GM18499 (cell line): ENCODE results near the gene TTC39B.

Experiments used
- ATAC-seq: cut with Tn5 transposase; IDR thresholded peaks from one replicate; pipeline ENCODE4 v1.9.1; 2021; ENCODE audit warnings: moderate number of reproducible peaks; ENCODE audit not compliant: insufficient read depth, unreplicated experiment

TTC39B gene

DNA sequence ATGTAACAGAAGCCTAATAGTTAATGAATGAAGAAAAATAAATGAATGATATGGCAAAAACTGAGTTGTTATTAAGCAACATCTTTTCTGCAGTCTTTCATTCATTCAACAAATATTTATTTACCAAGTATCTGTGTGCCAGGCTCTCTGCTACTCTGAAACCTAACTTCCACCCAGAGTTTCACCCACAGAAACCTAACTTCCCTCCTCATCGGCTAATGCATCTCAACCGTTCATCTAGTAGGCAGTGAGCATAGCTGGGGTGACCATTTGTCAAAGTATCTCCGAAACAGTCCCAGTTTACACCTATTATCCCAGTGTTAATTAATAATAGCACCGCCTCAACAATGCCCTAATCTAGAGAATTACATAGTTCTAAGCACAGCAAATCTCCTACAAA lies 1.5 kb downstream of the TTC39B start:
- no peak for ATAC-seq

GRCh38 chr9:15304632-15305031 lies 2.4 kb downstream of the TTC39B start:
- ATAC-seq, result peak; percentile 26

- ATAC-seq, result no peak
Observed at GRCh38 chr9:15300218-15300617, 6.8 kb downstream of the TTC39B start.

DNA sequence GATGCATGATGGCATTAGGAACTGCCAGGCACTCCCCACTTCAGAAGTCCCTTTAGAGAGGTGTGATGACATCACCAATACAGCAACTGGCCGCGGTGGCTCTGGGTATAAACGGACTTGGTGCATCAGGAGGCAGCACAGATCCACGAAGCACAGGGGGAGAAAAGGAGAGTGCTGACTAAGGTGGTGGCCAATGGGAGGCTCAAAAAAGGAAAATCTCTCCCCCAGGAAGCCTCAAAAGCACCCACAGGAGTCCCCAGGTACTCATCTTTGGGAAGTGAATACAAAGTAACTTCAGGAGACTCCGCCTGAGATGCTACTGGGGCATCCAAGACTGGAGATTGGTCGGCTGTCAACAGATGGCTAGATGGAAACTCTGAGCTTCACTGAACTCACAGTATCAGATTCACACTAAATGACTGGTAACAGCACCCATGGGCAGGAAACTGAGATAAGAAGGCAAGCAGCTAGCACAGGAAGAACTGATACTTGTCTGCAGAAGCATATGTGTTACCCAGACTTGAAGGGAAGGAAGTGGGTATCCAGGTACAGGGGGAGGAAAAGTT lies 7.6 kb downstream of the TTC39B start:
- ATAC-seq, result peak; percentile 92

DNA sequence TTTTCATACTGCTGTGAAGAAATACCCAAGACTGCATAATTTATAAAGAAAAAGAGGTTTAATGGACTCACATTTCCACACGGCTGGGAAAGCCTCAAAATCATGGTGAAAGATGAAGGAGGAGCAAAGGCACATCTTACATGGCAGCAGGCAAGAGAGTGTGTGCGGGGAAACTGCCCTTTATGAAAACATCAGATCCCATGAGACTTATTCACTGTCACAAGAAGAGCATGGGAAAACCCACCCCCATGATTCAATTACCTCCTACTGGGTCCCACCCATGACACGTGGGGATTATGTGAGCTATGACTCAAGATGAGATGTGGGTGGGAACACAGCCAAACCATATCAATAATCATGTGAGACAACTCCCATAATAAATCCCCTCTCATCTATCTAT lies 8.7 kb downstream of the TTC39B start:
- no peak for ATAC-seq

DNA sequence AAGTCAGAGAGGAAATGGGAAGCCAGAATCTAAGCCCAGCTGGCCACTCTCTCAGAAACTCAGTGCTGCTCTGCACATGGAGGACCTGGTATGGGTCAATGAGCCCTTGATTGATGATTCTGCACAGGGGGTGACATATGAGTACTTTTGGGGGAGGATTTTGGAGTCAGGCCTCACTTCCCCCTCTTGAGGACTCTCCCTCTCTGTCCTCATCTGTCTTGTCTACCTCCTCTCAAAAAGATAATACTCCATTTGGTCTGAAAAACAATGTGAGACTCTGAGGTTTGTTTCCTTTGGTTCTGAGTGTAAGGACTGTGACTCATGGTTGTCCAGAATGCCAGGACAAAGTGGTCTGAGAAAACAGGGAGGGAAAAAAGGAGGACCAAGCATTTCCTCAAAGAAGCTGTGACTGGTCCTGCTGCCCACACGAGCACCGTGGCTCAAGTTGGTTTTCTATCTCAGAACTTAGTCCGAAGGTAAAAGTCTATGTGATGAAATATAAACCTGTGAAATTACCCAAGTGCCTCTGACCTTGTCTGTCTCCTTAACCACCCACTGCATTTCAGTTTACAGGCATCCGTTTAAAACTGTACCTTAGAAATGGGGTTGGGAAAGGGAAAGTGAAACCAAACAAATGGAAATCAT lies 11.1 kb downstream of the TTC39B start:
- ATAC-seq, result no peak

GRCh38 chr9:15294604-15295003 lies 12.4 kb downstream of the TTC39B start:
- ATAC-seq, result no peak

DNA sequence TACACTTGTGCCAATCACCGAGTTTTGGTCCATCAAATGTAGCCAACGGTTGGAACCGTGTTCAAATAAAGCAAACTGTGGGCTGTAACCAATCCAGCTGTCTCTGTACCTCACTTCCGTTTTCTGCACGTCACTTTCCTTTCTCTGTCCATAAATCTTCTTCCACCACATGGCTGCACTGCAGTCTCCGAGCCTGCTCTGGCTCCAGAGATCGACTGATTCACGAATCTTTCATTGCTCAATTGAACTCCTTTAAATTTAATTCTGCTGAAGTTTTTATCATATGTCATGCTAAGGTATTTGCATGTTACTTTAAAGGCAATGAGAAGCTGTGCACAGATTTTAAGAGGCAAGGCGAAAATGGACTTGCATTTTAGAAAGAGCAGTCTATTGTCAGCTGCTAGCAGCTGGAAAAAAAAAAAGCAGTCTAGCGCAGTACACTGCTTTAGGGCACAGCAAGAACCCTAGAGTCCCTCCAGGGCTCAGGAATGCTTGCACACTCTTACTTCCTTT lies 13.2 kb downstream of the TTC39B start:
- no peak for ATAC-seq

DNA sequence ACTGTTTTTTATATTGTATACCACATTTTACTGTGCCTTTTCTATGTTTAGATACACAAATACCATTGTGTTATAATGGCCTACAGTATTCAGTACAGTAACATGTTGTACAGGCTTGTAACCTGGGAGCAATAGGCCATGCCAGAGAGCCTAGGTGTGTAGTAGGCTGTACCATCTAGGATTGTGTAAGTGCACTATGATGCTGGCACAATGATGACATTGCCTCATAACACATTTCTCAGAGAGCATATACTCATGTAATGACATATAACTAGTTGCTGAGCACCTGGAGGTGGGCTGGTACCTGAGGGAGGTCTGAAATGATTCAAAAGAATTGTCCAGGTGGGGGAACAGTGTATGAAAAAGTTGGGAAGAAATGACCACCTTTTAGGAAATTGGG lies 13.9 kb downstream of the TTC39B start:
- no peak for ATAC-seq

DNA sequence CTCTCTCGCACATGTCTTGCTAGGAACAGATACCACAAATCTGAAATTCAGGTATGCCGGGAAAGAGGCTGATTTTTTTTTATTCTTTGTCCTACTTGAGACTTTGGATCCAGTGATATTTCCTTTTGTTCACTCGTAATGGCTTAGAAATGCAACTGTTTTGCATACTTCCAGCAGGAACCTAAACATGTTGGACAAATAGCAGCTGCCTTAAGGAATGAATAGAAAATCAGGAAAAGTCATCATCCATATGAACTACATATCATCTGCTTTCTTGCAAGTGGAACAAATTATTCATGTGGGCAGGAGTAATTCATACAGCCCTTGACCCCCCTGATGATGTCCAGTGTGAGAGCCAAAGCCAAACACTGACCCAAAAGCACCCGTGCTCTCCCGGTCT lies 17.4 kb downstream of the TTC39B start:
- ATAC-seq, result no peak

DNA sequence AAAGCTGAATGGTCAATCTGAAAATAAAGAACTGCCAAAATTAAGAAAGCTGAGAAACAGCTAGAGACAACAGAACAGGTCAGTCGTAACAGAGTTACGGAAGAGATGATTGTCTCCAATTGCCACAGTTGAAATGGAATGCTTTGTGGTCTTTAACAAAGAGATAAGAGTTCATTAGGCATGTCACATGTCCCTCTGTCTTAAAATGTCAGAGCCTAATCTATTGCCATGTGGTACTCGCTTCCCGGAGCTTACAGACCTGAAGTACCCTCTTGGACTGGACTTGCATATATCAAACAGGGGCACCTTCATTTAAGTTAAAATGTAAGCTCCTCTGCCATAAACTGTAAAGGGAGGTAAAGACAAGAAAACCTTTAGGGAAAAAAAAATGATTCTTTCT lies 19.7 kb downstream of the TTC39B start:
- no peak for ATAC-seq

- no peak for ATAC-seq
Observed at GRCh38 chr9:15286161-15286821, 20.7 kb downstream of the TTC39B start.

DNA sequence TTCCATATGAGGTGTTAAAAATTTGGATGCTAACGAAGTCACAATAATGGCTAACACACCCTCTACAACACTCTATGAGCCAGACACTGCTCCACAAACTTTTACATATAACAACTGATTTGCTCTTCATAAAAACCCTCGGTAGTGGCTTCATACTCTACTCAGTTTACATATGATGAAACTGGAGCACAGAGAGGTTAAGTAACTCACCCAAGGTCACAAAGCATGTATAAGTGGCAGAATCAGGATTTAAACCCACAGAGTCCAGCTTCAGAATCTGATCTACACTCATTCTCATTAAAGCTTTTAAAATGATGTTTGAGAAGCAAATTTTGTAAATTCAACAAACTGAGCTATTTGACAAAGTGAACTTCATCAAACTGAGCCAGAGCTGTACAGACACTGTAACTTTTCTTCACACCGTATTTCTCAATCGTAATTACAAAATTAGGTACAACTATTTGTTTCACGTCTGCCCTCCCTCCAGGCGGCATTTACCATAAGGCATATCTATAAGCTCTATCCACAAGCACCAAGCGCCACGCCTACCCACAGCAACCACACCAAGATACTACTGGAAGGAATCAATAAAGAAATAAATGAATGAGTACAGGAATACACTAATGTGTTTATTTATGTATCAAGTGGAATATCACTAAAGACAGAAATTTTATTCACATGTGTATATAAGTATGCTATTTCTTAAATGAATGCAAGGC lies 24.3 kb downstream of the TTC39B start:
- ATAC-seq, result no peak

DNA sequence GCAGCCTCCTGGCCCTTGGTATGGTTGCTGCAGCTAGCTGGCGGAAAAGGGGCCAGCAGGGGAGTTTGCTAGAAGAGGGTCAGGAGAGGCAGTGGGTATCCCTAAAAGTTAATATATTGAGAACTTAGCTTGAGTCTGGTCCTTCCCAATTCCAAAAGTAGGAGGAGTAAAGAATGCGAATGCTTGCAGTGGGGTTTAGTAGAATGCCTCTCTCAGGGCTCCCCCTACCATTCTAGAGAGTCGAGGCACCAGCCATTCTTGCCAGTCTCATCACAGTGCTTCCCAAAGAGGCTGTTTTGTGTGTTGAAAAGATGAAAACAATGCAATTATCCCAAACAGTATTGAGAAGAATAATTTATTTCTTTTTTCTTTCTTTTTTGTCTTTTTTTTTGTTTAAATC lies 26.4 kb downstream of the TTC39B start:
- no peak for ATAC-seq

GRCh38 chr9:15278839-15279238 lies 28.2 kb downstream of the TTC39B start:
- ATAC-seq, result no peak

DNA sequence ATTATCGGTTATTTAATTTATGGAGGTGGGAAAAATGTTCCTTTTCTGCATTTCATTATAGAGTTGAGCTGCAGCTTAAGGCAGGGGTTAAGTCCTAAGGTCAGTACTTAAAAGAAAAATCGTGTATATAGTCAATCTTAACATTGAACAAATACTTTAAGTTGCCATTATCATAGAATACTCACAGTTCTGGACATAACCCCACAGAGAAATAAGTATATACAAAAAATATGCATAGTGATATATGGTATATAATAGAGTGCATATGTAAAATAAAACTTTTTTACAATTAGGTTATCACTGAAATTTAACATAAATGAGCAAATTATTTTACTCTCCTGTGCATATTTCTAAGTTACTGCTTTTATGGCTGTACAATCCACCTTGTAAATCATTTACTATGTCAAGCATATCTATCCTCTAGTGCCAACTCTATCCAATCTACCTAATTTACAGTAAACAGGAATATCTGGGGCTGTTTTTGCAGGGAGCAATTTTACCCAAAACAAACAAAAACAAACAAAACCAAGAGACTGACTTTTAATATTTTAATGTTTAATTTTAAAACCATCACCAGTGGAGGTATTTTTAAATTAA lies 28.8 kb downstream of the TTC39B start:
- no peak for ATAC-seq

DNA sequence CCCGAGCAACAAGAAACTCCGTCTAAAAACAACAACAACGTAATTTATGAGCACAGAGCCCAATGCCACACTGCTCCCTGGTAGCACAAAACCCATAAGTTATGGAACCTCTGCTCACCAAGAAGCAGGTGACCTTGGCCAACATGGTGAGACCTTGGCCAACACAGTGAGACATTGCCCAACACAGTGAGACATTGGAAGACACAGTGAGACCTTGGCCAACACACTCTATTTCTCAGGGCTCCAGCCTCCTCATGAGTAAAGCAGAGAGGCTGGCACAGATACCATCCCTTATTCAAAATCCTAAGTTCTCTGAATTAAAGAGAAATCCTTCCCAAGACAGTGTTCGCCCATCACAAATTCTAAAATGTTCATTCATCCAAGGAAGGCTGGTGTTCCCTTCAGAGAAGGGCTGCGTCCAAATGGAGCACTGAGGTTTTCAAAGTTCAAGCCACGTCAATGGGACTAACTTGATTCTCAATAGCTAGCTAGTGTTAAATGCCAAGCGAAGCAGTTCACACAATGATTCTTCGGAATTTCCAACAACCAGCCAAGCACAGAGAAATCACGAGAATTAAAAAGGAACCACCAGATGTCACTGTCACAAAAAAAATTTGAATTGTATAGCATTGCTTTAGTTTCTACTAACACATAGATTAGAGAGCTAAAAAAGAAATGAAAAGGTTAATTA lies 29.5 kb downstream of the TTC39B start:
- peak; percentile 59 for ATAC-seq

DNA sequence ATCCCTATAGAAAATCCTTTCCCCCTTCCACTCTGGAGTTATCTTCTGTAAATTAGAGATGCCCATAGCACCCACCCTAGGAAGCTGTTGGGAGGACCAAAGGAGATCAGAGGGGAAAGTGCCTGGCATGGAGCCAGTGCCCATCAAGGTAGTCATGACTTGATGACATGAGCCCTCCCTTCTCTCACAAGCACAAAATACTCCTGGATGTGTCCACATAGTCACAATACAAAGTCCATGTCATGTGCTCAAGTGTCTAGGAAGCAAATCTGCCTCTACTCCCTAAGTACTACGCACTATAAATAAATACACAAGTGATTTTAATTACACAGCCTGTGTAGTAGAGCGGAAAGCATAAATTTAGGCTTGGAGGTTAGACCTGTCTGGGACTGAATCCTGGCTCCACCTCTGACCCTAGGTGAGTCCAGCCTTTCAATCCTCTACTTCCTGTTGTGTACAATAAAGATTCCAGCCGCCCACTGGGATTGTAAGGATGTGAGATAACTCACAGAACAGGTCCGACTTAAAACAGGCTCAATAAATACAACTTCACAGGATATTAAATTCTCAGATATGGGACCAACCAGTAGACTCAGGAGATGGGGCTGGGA lies 30.6 kb downstream of the TTC39B start:
- no peak for ATAC-seq

- no peak for ATAC-seq
Observed at GRCh38 chr9:15274425-15274824, 32.6 kb downstream of the TTC39B start.
